Duodenal mucosa (tissue), 2 donors: Measurements from ENCODE around the gene EXPH5.

Experiments
- H3K27ac ChIP-seq: one replicate; pipeline ENCODE4 v1.7.0; 2013; ENCODE audit warnings: low read depth, low read length
- H3K27me3 ChIP-seq, 2 donors: one replicate each; pipeline ENCODE4 v1.7.0; 2013; ENCODE audit warnings: low read length in 2 of 2, control low read depth in 1 of 2; ENCODE audit not compliant: insufficient read depth in 2 of 2, control insufficient read depth in 1 of 2
- H3K36me3 ChIP-seq, 2 donors: one replicate each; pipeline ENCODE4 v1.7.0; 2013; ENCODE audit warnings: low read length in 2 of 2, control low read depth in 1 of 2; ENCODE audit not compliant: insufficient read depth in 2 of 2, control insufficient read depth in 1 of 2
- H3K4me1 ChIP-seq, 2 donors: one replicate each; pipeline ENCODE4 v1.7.0; 2013; ENCODE audit warnings: low read length in 2 of 2, control low read depth in 1 of 2; ENCODE audit not compliant: insufficient read depth in 2 of 2, control insufficient read depth in 1 of 2
- H3K4me3 ChIP-seq, 2 donors: one replicate each; pipeline ENCODE4 v1.7.0; 2013; ENCODE audit warnings: low read length in 2 of 2, low read depth in 1 of 2
- H3K9ac ChIP-seq, 2 donors: one replicate each; pipeline ENCODE4 v1.7.0; 2013; ENCODE audit warnings: low read length in 2 of 2, low read depth in 1 of 2
- H3K9me3 ChIP-seq, 2 donors: one replicate each; pipeline ENCODE4 v1.7.0; 2013; ENCODE audit warnings: low read length in 2 of 2, control low read depth in 1 of 2; ENCODE audit not compliant: control insufficient read depth in 1 of 2

Gene EXPH5

GRCh38 chr11:108486828-108487227, 106.7 kb downstream of the EXPH5 start:
- no peak overlapping the region for H3K27ac ChIP-seq
- H3K4me1 ChIP-seq = no peaks in the 10 kb centered on the region
- no peaks in the 10 kb centered on the region for H3K9me3 ChIP-seq
- H3K27me3 ChIP-seq = no peaks in the 10 kb centered on the region
- H3K4me3 ChIP-seq = no peak overlapping the region
- H3K9ac ChIP-seq = no peak overlapping the region
- H3K36me3 ChIP-seq = peaks cover 0 to 8% of the 10 kb centered on the region in 2 donors

- H3K9ac ChIP-seq = no peak overlapping the region
- no peaks in the 10 kb centered on the region for H3K27me3 ChIP-seq
- H3K27ac ChIP-seq = no peak overlapping the region
- H3K36me3 ChIP-seq = peaks cover 0 to 13% of the 10 kb centered on the region in 2 donors
- H3K4me3 ChIP-seq = no peak overlapping the region
- H3K4me1 ChIP-seq = no peaks in the 10 kb centered on the region
- H3K9me3 ChIP-seq = no peaks in the 10 kb centered on the region
Measured at GRCh38 chr11:108486331-108486730, 107.2 kb downstream of the EXPH5 start.

GRCh38 chr11:108483163-108483562, 110.4 kb downstream of the EXPH5 start:
- Histone ChIP-seq H3K27me3 (no peaks in the 10 kb centered on the region), H3K36me3 (peaks cover 0 to 18% of the 10 kb centered on the region in 2 donors), H3K9ac (no peak overlapping the region)

GRCh38 chr11:108474664-108475463, 118.7 kb downstream of the EXPH5 start:
- no peak overlapping the region for H3K9ac ChIP-seq
- H3K36me3 ChIP-seq = peaks cover 0 to 18% of the 10 kb centered on the region in 2 donors

More at GRCh38 chr11:108483163-108483562, 110.4 kb downstream of the EXPH5 start:
- Histone ChIP-seq H3K4me3 (no peak overlapping the region), H3K27ac (no peak overlapping the region), H3K4me1 (no peaks in the 10 kb centered on the region), H3K9me3 (no peaks in the 10 kb centered on the region)

GRCh38 chr11:108472681-108473080, 120.9 kb downstream of the EXPH5 start:
- peaks cover 0 to 13% of the 10 kb centered on the region in 2 donors for H3K36me3 ChIP-seq
- H3K27me3 ChIP-seq = no peaks in the 10 kb centered on the region
- H3K27ac ChIP-seq = no peak overlapping the region
- H3K4me3 ChIP-seq = no peak overlapping the region
- no peak overlapping the region for H3K9ac ChIP-seq
- H3K9me3 ChIP-seq = no peaks in the 10 kb centered on the region
- no peaks in the 10 kb centered on the region for H3K4me1 ChIP-seq

More at GRCh38 chr11:108474664-108475463, 118.7 kb downstream of the EXPH5 start:
- Histone ChIP-seq H3K9me3 (no peaks in the 10 kb centered on the region), H3K4me1 (no peaks in the 10 kb centered on the region), H3K27me3 (no peaks in the 10 kb centered on the region), H3K27ac (no peak overlapping the region), H3K4me3 (no peak overlapping the region)

GRCh38 chr11:108468478-108468864, 125.1 kb downstream of the EXPH5 start:
- H3K9me3 ChIP-seq = no peaks in the 10 kb centered on the region
- no peak overlapping the region for H3K9ac ChIP-seq
- no peaks in the 10 kb centered on the region for H3K27me3 ChIP-seq
- H3K4me1 ChIP-seq = peaks cover 0 to 5% of the 10 kb centered on the region in 2 donors
- H3K36me3 ChIP-seq = no peaks in the 10 kb centered on the region
- H3K27ac ChIP-seq = no peak overlapping the region
- no peak overlapping the region for H3K4me3 ChIP-seq

- Histone ChIP-seq H3K4me3 (peak within 1 kb of the TSS; percentile 80 to 96), H3K4me1 (peaks cover 0 to 5% of the 10 kb centered on the region in 2 donors), H3K9ac (peak within 1 kb of the TSS; percentile 90 to 100), H3K9me3 (no peaks in the 10 kb centered on the region), H3K27ac (peak within 1 kb of the TSS; percentile 99), H3K36me3 (no peaks in the 10 kb centered on the region), H3K27me3 (no peaks in the 10 kb centered on the region)
Measured at GRCh38 chr11:108467091-108467823, 126.3 kb downstream of the EXPH5 start, which contains the start of gene C11orf65. Gene C11orf65 (minus strand): TSS chr11:108467529. CDS start chr11:108461559, 5,970 bp downstream.

GRCh38 chr11:108466405-108466804, 127.2 kb downstream of the EXPH5 start:
- no peaks in the 10 kb centered on the region for H3K9me3 ChIP-seq
- H3K36me3 ChIP-seq = no peaks in the 10 kb centered on the region
- H3K27ac ChIP-seq = peak overlapping the region; percentile 99
- H3K9ac ChIP-seq = peak overlapping the region; percentile 90 to 100
- H3K4me1 ChIP-seq = peaks cover 0 to 5% of the 10 kb centered on the region in 2 donors
- peak overlapping the region; percentile 80 to 96 for H3K4me3 ChIP-seq
- no peaks in the 10 kb centered on the region for H3K27me3 ChIP-seq
